ENCODE results near the gene PDE11A. TPM values are rescaled to one million over a fixed set of nuclear protein-coding genes. Genes with fewer than 3 reads are reported as not detected.
"Not testable (repeated sequence)": the region's sequence is repeated elsewhere in the genome, so short reads cannot be mapped to it uniquely, and the experiment has no call there.

The PDE11A gene
- total RNA-seq, 8 experiments from 2014 or later = 0.31 to 6.9 (median 3.9) TPM

DNA sequence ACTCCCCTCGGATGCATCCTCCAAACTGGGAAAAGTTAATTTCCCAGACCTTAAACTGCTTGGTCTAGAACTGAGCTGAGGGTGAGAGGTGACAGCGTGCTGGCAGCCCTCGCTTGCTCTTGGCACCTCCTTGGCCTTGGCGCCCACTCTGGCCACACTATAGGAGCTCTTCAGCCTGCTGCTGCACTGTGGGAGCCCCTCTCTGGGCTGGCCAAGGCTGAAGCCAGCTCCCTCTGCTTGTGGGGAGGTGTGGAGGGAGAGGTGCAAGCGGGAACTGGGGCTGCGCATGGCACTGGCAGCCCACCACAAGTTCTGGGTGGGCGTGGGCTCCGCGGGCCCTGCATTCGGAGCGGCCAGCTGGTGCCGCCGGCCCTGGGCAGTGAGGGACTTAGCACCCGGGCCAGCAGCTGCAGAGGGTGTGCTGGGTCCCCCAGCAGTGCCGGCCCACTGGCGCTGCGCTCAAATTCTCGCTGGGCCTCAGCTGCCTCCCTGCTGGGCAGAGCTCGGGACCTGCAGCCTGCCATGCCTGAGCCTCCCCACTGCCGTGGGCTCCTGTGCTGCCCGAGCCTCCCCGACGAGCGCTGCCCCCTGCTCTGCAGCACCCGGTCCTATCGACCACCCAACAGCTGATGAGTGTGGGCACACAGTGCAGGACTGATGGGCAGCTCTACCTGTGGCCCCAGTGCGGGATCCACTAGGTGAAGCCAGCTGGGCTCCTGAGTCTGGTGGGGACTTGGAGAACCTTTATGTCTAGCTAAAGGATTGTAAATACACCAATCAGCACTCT is 237.0 kb downstream of the PDE11A start:
- WGBS, 10 experiments = 50 to 100% (median 90%) methylated on average over 1 to 5 of the region's 27 CpGs; no CpG with 5 or more reads in 4 of the 10 experiments
- H3K27ac ChIP-seq; ATAC-seq (replicated peaks in 6 of 8); H3K4me1 ChIP-seq (replicated peaks in 1 of 2); H3K4me3 ChIP-seq; in situ Hi-C loops (cut with MboI; ENCODE audit: low pct_unique_long_range_greater_than_20kb in 2 of 9, low sequenced_read_pairs in 9 of 9, unreplicated experiment in 9 of 9): not testable (repeated sequence)

DNA sequence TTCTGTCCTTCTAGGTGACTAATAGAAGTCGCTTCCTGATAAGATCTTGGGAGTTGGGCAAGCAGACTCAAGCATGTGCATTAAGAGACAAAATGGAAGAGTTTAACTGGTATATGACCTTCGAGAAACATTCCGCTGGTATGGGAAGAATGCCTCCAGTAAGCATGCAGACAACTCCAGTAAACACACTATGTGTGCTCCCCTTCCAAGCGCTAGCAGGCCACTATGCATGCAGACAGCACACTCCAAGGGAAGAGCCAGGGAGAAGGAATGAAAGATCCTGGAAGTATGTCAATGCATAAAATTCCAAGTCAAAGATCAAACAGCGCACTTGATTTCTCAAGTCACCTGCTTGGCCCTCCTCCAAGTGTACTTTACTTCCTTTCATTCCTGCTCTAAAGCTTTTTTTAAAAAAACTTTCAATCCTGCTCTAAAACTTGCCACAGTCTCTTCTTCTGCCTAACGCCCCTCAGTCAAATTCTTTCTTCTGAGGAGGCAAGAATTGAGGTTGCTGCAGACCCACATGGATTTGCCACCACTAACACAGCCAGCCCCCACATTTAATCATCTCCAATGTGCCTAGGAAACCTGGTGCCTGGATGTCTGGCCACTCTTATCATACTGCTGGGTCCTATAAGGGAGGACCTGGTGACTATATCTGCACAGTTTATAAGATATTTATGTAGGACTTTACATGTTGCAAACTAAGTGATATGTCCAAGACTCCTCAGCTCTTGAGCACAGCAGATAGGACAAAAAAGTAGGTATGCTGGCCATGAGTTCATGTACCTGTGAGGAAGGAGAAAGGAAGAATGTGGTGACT is 239.8 kb downstream of the PDE11A start:
- Histone ChIP-seq H3K27ac (no peak overlapping the region), H3K4me3 (no peak overlapping the region), H3K4me1 (replicated peaks in 1 of 2) (no peaks in the 10 kb centered on the region)
- in situ Hi-C loops (cut with MboI; ENCODE audit: low pct_unique_long_range_greater_than_20kb in 2 of 9, low sequenced_read_pairs in 9 of 9, unreplicated experiment in 9 of 9) = no loop called here
- no peak for ATAC-seq (replicated peaks in 6 of 8)
- WGBS, 10 experiments = 17 to 100% (median 84%) methylated on average over 1 to 6 of the region's 6 CpGs

DNA sequence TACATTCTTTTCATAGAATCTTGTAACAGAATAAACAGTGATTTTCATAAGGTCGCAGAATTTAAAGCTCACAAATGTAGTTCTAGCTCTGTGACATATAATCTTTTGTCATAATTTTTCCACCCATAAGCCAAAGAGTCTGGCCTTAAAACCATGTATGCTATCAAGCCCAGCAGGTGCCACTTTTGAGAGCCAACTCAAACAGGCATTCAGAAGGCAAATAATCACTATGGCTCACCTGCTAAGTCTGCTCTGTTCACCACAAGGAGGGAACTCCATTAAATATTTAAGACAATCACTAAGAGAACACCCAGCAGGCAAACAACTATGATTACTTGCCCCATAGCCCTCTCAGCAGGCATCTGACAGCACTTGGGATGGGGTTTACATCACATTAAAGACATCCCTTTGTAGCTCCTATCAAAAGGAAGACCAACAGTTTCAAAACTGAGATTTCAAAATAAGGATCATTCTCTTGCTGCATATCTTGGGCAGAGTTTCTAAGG is 241.6 kb downstream of the PDE11A start:
- in situ Hi-C loops (cut with MboI; ENCODE audit: low pct_unique_long_range_greater_than_20kb in 2 of 9, low sequenced_read_pairs in 9 of 9, unreplicated experiment in 9 of 9) = no loop called here
- no peaks in the 10 kb centered on the region for H3K4me1 ChIP-seq (replicated peaks in 1 of 2)
- no peak overlapping the region for H3K4me3 ChIP-seq
- 40 to 100% (median 94%) methylated on average over 1 of the region's 1 CpG; no CpG with 5 or more reads in 4 of the 10 experiments for WGBS, 10 experiments
- ATAC-seq (replicated peaks in 6 of 8) = no peak
- H3K27ac ChIP-seq = no peak overlapping the region

DNA sequence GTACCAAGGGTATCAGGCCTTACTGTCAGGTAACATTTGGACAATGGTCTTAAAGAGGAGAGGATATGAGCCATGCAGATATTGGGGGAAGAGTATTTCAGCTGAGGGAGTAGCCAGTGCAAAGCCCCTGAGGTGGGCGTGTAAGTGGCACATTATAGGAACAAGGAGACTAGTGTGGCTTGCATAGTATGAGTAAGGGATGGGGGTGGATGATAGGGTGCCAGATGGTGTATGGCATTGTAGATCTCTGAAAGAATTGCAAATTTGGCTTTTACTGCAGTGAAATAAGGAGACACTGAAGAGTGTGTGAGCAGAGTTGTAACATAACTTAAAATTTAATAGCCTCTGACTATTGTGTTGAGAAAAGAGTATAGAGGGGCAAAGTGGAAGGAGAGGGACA is 244.0 kb downstream of the PDE11A start:
- in situ Hi-C loops (cut with MboI; ENCODE audit: low pct_unique_long_range_greater_than_20kb in 2 of 9, low sequenced_read_pairs in 9 of 9, unreplicated experiment in 9 of 9) = no loop called here
- ATAC-seq (replicated peaks in 6 of 8) = peak in 3 of 8 experiments; percentile 59 to 73 (median 68)
- H3K4me1 ChIP-seq (replicated peaks in 1 of 2) = no peaks in the 10 kb centered on the region
- WGBS, 10 experiments = 0 to 100% (median 80%) methylated on average over 1 of the region's 1 CpG; no CpG with 5 or more reads in 1 of the 10 experiments
- no peak overlapping the region for H3K27ac ChIP-seq
- H3K4me3 ChIP-seq = no peak overlapping the region

DNA sequence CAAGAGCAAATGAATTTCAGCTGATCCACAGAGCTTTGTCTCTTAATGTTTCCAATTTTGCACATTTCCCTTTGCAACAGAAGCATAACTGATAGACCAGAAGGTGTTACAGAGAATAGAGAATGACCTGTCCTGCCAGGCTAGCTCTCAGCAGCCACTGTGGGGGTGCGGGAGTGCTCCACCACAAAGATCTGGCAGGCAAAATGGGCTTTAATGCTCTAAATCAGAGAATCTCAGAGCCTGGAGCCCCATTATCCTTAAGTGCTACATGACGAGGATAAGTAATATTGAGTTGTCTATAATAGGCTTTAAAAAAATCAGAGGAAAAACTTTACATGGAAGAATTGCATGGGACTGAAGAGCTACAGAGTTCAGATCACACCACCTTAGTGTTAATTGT is 245.7 kb downstream of the PDE11A start:
- Histone ChIP-seq H3K4me3 (no peak overlapping the region), H3K4me1 (replicated peaks in 1 of 2) (no peaks in the 10 kb centered on the region), H3K27ac (no peak overlapping the region)
- 33 to 100% (median 89%) methylated on average over 1 to 2 of the region's 2 CpGs; no CpG with 5 or more reads in 5 of the 10 experiments for WGBS, 10 experiments
- in situ Hi-C loops (cut with MboI; ENCODE audit: low pct_unique_long_range_greater_than_20kb in 2 of 9, low sequenced_read_pairs in 9 of 9, unreplicated experiment in 9 of 9) = no loop called here
- no peak for ATAC-seq (replicated peaks in 6 of 8)

DNA sequence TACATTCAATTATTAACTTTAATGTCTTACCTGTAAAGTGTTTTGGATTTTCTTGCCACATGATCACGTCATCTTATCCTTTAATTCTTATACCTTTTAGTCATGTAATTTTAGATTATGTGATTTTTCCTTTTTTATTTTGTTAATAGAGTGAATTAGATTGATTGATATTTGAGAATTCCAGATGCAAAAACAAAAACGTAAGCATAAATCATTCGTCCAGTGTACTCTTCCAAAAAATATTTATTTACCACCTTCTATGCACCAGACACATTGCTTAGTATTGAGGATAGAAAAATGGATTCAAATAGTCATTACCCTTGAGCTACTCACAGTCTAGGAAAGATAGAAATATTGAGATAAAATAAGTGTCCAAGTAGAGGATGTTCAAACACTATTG is 249.6 kb downstream of the PDE11A start:
- Histone ChIP-seq H3K27ac (no peak overlapping the region), H3K4me3 (no peak overlapping the region), H3K4me1 (replicated peaks in 1 of 2) (no peaks in the 10 kb centered on the region)
- 21 to 100% (median 83%) methylated on average over 1 to 3 of the region's 3 CpGs for WGBS, 10 experiments
- no peak for ATAC-seq (replicated peaks in 6 of 8)
- in situ Hi-C loops (cut with MboI; ENCODE audit: low pct_unique_long_range_greater_than_20kb in 2 of 9, low sequenced_read_pairs in 9 of 9, unreplicated experiment in 9 of 9) = no loop called here

DNA sequence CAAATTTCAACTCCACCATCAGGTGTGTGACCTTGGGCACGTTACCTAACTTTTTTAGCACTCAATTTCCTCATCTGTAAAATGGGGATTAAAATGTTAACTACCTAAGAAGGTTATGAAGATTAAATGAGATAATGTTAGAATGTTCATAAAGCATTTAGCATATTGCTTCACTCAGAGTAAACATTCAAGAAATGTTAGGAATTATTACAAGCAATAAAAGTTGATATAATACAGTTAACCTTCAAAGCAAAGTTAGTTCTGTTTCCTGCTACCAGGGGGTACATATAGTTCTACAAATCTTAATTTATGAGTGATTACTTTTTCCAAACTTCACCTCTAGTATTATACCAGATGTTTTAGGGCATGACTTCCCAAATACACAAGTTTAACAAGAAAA is 254.2 kb downstream of the PDE11A start:
- H3K27ac ChIP-seq = no peak overlapping the region
- ATAC-seq (replicated peaks in 6 of 8) = no peak
- in situ Hi-C loops (cut with MboI; ENCODE audit: low pct_unique_long_range_greater_than_20kb in 2 of 9, low sequenced_read_pairs in 9 of 9, unreplicated experiment in 9 of 9) = no loop called here
- WGBS, 10 experiments = 13 to 80% methylated on average over 1 of the region's 1 CpG; no CpG with 5 or more reads in 8 of the 10 experiments
- H3K4me3 ChIP-seq = no peak overlapping the region
- H3K4me1 ChIP-seq (replicated peaks in 1 of 2) = no peaks in the 10 kb centered on the region

DNA sequence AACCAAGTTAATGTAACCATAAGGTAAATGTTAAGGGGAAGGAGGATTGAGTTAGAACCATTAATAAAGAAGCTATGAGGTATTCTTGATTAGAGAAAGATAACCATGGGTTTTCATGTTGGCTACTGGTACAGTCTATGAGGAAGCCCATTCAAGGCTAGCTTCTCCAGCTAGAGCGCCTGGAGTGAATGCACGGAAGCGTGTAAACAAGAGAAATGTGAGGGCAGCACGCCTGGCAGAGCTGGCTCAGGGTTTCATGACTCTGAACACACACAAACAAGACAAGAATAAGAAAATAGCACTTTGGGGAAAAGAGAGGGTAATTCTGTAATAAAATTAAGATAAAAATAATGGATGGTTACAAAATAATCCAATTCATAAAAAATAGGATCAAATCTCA is 255.3 kb downstream of the PDE11A start:
- WGBS, 10 experiments = 45 to 88% (median 68%) methylated on average over 3 to 4 of the region's 4 CpGs; no CpG with 5 or more reads in 2 of the 10 experiments
- H3K4me3 ChIP-seq = no peak overlapping the region
- H3K4me1 ChIP-seq (replicated peaks in 1 of 2) = no peaks in the 10 kb centered on the region
- no peak overlapping the region for H3K27ac ChIP-seq
- ATAC-seq (replicated peaks in 6 of 8) = no peak
- in situ Hi-C loops (cut with MboI; ENCODE audit: low pct_unique_long_range_greater_than_20kb in 2 of 9, low sequenced_read_pairs in 9 of 9, unreplicated experiment in 9 of 9) = no loop called here

DNA sequence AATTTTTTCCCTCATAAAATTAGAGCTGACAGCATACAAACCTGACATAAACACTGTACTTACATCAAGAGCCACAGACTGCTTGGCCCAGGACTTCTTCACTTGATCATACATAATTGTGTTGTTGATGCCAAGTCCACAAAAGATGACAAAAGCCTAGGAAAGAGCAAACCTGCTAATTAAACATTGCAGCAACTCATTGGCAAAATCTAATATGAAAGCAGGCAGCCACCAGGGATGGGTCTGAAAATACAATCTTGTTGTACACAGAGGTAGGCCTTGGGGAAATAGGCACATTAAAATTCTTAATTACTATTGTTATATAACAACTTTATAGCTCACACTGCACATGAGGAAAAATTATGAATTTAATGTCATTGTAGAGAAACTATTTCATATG is 255.8 kb downstream of the PDE11A start:
- Histone ChIP-seq H3K4me1 (replicated peaks in 1 of 2) (no peaks in the 10 kb centered on the region), H3K27ac (no peak overlapping the region), H3K4me3 (no peak overlapping the region)
- in situ Hi-C loops (cut with MboI; ENCODE audit: low pct_unique_long_range_greater_than_20kb in 2 of 9, low sequenced_read_pairs in 9 of 9, unreplicated experiment in 9 of 9) = no loop called here
- ATAC-seq (replicated peaks in 6 of 8) = no peak

DNA sequence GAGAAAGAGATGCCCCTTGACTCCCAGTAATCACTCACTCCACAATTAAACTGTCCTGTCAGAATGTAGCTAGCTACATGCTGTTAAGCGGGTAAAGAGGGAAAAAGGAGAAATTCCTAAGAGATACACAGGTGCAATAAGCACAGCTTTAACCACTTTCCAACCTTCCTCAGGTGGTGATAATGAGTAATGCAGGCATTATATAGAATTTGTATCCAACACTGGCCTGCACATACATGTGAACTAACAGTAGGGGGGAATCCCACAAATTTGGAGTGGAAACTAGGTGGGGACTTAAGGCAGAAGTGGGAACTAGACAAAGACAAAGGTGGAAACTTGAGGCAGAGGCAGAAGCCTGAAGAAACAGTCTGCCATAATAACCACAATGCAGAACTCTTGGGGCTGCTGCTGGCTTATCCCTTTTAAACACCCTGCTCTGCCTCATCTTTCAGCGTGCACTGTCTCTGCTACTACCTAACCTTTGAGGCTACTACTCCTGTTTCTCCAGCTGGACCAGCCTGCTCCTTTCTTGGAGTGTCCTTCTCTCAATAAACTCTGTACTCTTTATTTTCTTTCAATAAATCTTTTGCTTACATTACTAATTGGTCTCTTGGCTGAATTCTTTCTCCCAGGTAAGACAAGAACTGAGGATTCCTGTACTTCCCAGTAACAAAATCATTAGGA is 259.7 kb downstream of the PDE11A start:
- no peak overlapping the region for H3K4me3 ChIP-seq
- in situ Hi-C loops (cut with MboI; ENCODE audit: low pct_unique_long_range_greater_than_20kb in 2 of 9, low sequenced_read_pairs in 9 of 9, unreplicated experiment in 9 of 9) = no loop called here
- WGBS, 10 experiments = 0 to 100% (median 83%) methylated on average over 1 to 2 of the region's 2 CpGs; no CpG with 5 or more reads in 3 of the 10 experiments
- no peak overlapping the region for H3K27ac ChIP-seq
- H3K4me1 ChIP-seq (replicated peaks in 1 of 2) = no peaks in the 10 kb centered on the region
- ATAC-seq (replicated peaks in 6 of 8) = no peak

DNA sequence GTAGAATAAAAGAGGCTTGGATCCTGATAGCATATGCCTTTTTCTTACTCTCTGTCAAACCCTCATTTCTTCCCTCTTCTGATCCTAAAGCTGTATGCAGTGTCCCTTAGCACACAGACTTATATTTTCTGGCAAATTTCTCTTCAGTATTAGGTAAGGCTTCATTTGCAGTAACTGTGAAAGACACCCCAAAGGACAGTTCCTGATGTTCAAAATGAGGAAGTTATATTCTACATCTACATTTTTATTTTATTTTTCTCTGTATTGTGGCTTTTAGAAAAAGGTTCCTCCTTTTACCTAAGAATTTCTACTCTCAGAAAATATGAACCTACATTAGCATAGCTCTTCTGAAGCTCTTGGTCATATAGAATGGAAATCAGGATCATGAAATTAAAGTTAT is 261.7 kb downstream of the PDE11A start:
- in situ Hi-C loops (cut with MboI; ENCODE audit: low pct_unique_long_range_greater_than_20kb in 2 of 9, low sequenced_read_pairs in 9 of 9, unreplicated experiment in 9 of 9) = no loop called here
- Histone ChIP-seq H3K4me3 (no peak overlapping the region), H3K27ac (no peak overlapping the region), H3K4me1 (replicated peaks in 1 of 2) (no peaks in the 10 kb centered on the region)
- ATAC-seq (replicated peaks in 6 of 8) = no peak

DNA sequence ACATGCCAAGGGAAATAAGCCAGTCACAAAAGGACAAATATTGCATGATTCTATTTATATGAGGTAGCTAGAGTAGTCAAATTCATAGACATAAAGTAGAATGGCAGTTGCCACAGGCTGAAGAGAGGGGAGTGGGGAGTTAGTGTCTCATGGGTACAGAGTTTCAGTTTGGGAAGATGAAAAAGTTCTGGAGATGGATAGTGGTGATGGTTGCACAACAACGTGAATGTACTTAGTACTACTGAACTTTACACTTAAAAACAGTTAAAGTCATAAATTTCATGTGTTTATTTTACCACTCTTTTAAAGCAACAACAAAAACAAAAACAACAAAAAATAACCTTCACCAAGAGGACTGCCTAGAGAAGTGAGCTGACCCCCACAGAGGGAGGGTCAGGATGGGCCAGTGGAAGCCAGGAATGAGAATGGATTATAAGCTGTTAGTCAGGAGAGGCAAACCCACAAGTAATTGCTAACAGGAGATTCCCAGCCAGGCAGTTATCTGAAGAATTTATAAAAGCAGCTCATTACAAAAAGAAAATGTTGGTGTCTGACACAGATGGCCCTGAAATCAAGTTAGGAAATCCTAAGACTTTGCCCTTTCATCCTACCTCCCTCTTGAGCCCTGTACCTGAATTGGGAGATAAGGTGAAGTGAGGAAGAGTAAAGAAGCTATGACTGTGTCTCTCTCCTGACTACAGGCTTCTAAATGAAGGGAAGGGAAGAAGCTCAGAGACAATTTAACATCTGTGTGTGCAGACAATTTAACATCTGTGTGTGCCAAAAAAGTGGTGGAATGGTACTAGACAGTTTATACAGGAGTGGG is 263.4 kb downstream of the PDE11A start:
- no peaks in the 10 kb centered on the region for H3K4me1 ChIP-seq (replicated peaks in 1 of 2)
- no peak overlapping the region for H3K27ac ChIP-seq
- H3K4me3 ChIP-seq = no peak overlapping the region
- in situ Hi-C loops (cut with MboI; ENCODE audit: low pct_unique_long_range_greater_than_20kb in 2 of 9, low sequenced_read_pairs in 9 of 9, unreplicated experiment in 9 of 9) = no loop called here
- ATAC-seq (replicated peaks in 6 of 8) = no peak
- WGBS, 10 experiments = 0 to 86% (median 61%) methylated on average over 1 of the region's 1 CpG; no CpG with 5 or more reads in 2 of the 10 experiments

All from motor neuron (in vitro differentiated cells).